ENCODE data around the gene CEP112.

Gene CEP112

DNA sequence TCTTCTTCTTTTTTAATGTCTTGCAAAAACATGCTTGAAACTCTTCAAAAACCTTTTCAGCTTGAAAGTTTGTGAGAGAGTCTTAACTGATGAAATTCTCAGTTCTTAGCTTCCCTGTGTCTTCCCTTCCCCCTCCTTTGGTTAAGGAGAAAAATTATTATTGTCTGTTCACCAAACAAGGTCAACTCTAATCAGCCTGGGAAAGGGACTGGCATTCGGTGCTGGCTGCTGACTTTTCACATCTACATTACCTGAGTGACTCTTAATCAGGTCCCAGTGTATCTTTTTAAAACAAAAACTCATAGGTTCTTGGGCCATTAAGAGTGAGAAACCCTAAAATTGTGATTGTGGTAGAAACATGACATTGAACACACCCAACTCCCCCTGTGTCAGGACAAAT, 591.4 kb downstream of the CEP112 start:
- Histone ChIP-seq H3K4me3 (IDR thresholded peaks at IDR 0.05; ENCODE audit: insufficient read depth, low read depth, low read length) (no peak overlapping the region), H3K9ac (no peak overlapping the region), H3K4me2 (no peak overlapping the region), H2AFZ (ENCODE audit: low read depth) (no peak overlapping the region), H3K4me1 (ENCODE audit: low read depth, poor library complexity, severe bottlenecking) (no peaks in the 10 kb centered on the region), H4K20me1 (ENCODE audit: insufficient read depth) (no peaks in the 10 kb centered on the region), H3K36me3 (ENCODE audit: insufficient read depth) (no peaks in the 10 kb centered on the region), H3K27me3 (ENCODE audit: insufficient read depth, low read depth) (no peaks in the 10 kb centered on the region), H3K79me2 (ENCODE audit: insufficient read depth, low read depth) (no peaks in the 10 kb centered on the region), H3K27ac (no peak overlapping the region)
- TF ChIP-seq, protein P1, sequence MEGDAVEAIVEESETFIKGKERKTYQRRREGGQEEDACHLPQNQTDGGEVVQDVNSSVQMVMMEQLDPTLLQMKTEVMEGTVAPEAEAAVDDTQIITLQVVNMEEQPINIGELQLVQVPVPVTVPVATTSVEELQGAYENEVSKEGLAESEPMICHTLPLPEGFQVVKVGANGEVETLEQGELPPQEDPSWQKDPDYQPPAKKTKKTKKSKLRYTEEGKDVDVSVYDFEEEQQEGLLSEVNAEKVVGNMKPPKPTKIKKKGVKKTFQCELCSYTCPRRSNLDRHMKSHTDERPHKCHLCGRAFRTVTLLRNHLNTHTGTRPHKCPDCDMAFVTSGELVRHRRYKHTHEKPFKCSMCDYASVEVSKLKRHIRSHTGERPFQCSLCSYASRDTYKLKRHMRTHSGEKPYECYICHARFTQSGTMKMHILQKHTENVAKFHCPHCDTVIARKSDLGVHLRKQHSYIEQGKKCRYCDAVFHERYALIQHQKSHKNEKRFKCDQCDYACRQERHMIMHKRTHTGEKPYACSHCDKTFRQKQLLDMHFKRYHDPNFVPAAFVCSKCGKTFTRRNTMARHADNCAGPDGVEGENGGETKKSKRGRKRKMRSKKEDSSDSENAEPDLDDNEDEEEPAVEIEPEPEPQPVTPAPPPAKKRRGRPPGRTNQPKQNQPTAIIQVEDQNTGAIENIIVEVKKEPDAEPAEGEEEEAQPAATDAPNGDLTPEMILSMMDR (conservative IDR thresholded peaks at IDR 0.05; ENCODE audit: low read depth, low read length) = no peak

DNA sequence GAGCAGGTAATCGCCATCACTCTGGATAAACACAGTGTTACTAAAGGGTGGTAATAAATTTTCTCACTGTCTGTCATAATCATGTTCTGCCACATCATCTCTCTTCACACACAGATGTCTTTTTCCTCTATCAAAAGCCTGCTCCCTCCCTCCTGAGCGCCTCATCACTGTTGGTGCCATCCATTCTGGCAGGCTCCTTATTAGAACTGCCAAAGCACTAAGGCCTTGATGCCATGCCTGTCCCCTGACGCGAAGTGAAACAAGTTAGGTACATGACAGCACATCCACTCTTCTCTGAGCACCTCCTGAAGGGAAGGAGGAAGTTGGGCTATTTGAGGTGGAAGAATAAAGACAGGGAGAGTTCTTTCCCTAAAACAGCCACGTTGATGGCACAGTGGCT, 592.3 kb downstream of the CEP112 start:
- Histone ChIP-seq H3K4me2 (no peak overlapping the region), H3K27me3 (ENCODE audit: insufficient read depth, low read depth) (no peaks in the 10 kb centered on the region), H3K9ac (no peak overlapping the region), H3K27ac (no peak overlapping the region), H3K4me1 (ENCODE audit: low read depth, poor library complexity, severe bottlenecking) (no peaks in the 10 kb centered on the region), H3K36me3 (ENCODE audit: insufficient read depth) (no peaks in the 10 kb centered on the region), H3K4me3 (IDR thresholded peaks at IDR 0.05; ENCODE audit: insufficient read depth, low read depth, low read length) (no peak overlapping the region), H2AFZ (ENCODE audit: low read depth) (no peak overlapping the region), H4K20me1 (ENCODE audit: insufficient read depth) (no peaks in the 10 kb centered on the region), H3K79me2 (ENCODE audit: insufficient read depth, low read depth) (no peaks in the 10 kb centered on the region)
- TF ChIP-seq, protein P1 (conservative IDR thresholded peaks at IDR 0.05; ENCODE audit: low read depth, low read length) = no peak

DNA sequence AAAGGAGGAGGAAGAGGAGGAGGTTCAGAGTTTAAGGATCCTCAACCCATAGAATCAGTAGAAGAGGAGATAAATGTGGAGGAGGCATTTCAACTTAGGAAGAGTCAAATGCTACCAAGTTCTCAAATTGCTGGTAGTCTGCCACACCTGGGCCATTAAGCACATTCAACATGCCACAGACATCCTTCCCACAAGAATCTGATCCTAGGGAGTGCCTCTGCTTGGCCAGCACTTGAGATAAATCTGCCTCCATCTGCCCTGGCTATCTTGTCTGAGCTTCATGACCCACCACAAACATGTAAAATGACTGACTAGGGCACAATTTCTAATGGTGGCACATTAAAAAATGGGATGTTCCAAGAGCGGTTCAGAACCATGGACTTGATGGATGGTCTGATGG, 593.2 kb downstream of the CEP112 start:
- H3K9ac ChIP-seq = no peak overlapping the region
- H4K20me1 ChIP-seq (ENCODE audit: insufficient read depth) = no peaks in the 10 kb centered on the region
- H2AFZ ChIP-seq (ENCODE audit: low read depth) = no peak overlapping the region
- TF ChIP-seq, protein P1 (conservative IDR thresholded peaks at IDR 0.05; ENCODE audit: low read depth, low read length) = no peak
- H3K27me3 ChIP-seq (ENCODE audit: insufficient read depth, low read depth) = no peaks in the 10 kb centered on the region
- no peak overlapping the region for H3K4me3 ChIP-seq (IDR thresholded peaks at IDR 0.05; ENCODE audit: insufficient read depth, low read depth, low read length)
- H3K36me3 ChIP-seq (ENCODE audit: insufficient read depth) = no peaks in the 10 kb centered on the region
- no peaks in the 10 kb centered on the region for H3K4me1 ChIP-seq (ENCODE audit: low read depth, poor library complexity, severe bottlenecking)
- no peaks in the 10 kb centered on the region for H3K79me2 ChIP-seq (ENCODE audit: insufficient read depth, low read depth)
- H3K4me2 ChIP-seq = no peak overlapping the region
- H3K27ac ChIP-seq = no peak overlapping the region

DNA sequence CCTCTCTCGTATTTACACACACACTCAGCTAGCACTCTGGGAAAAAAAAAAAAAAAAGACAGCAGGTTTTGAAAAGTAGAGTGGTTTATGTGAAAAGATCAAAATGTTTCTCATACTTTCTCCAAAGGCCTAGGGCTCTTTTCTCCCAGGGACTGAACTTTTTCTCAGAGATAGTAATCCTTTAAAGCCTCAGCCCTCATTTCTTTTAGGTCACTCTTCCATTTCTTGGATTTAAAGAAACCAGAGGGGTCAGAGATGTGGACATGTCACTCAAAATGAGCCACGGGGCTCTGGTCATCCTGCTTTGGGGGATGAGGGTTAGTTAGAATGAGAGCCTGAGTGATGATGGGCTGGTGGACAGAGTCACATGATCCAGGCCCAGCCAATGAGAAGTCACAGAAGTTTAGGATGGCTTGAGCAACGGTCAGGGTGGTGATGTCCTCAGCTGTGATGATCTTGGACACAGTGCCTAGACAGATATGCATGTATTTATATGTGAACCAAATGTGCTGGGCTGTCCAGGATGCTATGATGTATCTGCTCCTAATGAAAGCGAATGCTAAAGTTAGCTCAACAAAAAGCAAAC, 596.8 kb downstream of the CEP112 start:
- Histone ChIP-seq H3K4me1 (ENCODE audit: low read depth, poor library complexity, severe bottlenecking) (no peaks in the 10 kb centered on the region), H3K4me3 (IDR thresholded peaks at IDR 0.05; ENCODE audit: insufficient read depth, low read depth, low read length) (no peak overlapping the region), H3K36me3 (ENCODE audit: insufficient read depth) (no peaks in the 10 kb centered on the region), H2AFZ (ENCODE audit: low read depth) (no peak overlapping the region), H3K27ac (no peak overlapping the region), H3K79me2 (ENCODE audit: insufficient read depth, low read depth) (no peaks in the 10 kb centered on the region), H3K27me3 (ENCODE audit: insufficient read depth, low read depth) (no peaks in the 10 kb centered on the region), H4K20me1 (ENCODE audit: insufficient read depth) (no peaks in the 10 kb centered on the region), H3K9ac (no peak overlapping the region), H3K4me2 (no peak overlapping the region)
- TF ChIP-seq, protein P1 (conservative IDR thresholded peaks at IDR 0.05; ENCODE audit: low read depth, low read length) = no peak
